HCT116 (cell line): ENCODE results near the gene IMMP2L. TPM values are rescaled to one million over a fixed set of nuclear protein-coding genes. Genes with fewer than 3 reads are reported as not detected.

ENCODE experiments used
- ATAC-seq: fragments of 200-7000 bp; cut with Tn5 transposase; 2 replicates; pipeline ENCODE4 v1.9.1; 2020; ENCODE audit warnings: mild to moderate bottlenecking, moderate library complexity
- BruUV-seq: library from RNA; stranded (reverse); fragments of 400-500 nt; replicated peaks from 2 replicates; lab custom pipeline; 2021; lab: Mats Ljungman, UMichigan
- CTCF ChIA-PET: fragments of 300-600 bp; sonication (Branson Sonifier 250); formaldehyde crosslinking; loops from one replicate; lab custom pipeline; 2021; ENCODE audit warnings: antibody characterized with exemption; lab: Charles Lee
- POLR2A ChIA-PET: fragments of 300-600, 350-600 bp; sonication (Branson Sonifier 250); formaldehyde crosslinking; loops from one replicate; lab custom pipeline; 2021; ENCODE audit warnings: antibody characterized with exemption; lab: Charles Lee
- RAD21 ChIA-PET, 2 experiments: fragments of 300-600 bp; sonication (Branson Sonifier 250); formaldehyde crosslinking; loops; one replicate each; lab custom pipeline; 2023; ENCODE audit warnings: low total read pairs in 2 of 2; ENCODE audit not compliant: uncharacterized antibody in 2 of 2, unreplicated experiment in 2 of 2, low non-redundant PET in 1 of 2; lab: Charles Lee
- DNase-seq: peaks from one replicate; pipeline ENCODE4 v3.0.0-alpha.2; 2010; ENCODE audit warnings: low read depth, low spot score
- H2AFZ ChIP-seq: fragments of 200-600 bp; shearing (Covaris generic), sonication (generic); 2 replicates; pipeline ENCODE4 v1.6.1; 2017; ENCODE audit warnings: low read depth, mixed run types, mixed read lengths, antibody characterized with exemption, low read length; ENCODE audit not compliant: poor library complexity, severe bottlenecking
- H3K27ac ChIP-seq: 2 replicates; pipeline ENCODE4 v1.5.1; 2012; ENCODE audit warnings: low read depth, low read length
- H3K27me3 ChIP-seq: fragments of 200-600 bp; sonication (generic); 2 replicates; pipeline ENCODE4 v1.6.1; 2016; ENCODE audit warnings: mixed run types, low read length, mixed read lengths; ENCODE audit not compliant: insufficient read depth
- H3K36me3 ChIP-seq, 2 experiments: fragments of 200-500 bp in 1 of 2; fragments of 200-600 bp in 1 of 2; sonication (Bioruptor generic) in 1 of 2; sonication (generic) in 1 of 2; 2 replicates each; pipeline versions ENCODE4 v1.5.1 to v1.6.1; 2014 to 2016; ENCODE audit warnings: low read length in 2 of 2, inconsistent platforms in 1 of 2, mixed read lengths in 1 of 2, mixed run types in 1 of 2; ENCODE audit not compliant: insufficient read depth in 2 of 2, control insufficient read depth in 1 of 2
- H3K4me1 ChIP-seq, 2 experiments: fragments of 200-600 bp in 1 of 2; sonication (generic) in 1 of 2; 2 replicates each; pipeline versions ENCODE4 v1.5.1 to v1.6.1; 2012 to 2017; ENCODE audit warnings: low read length in 2 of 2, inconsistent platforms in 1 of 2, mild to moderate bottlenecking in 1 of 2, mixed read lengths in 1 of 2, mixed run types in 1 of 2, moderate library complexity in 1 of 2; ENCODE audit not compliant: insufficient read depth in 2 of 2, control insufficient read depth in 1 of 2
- H3K4me2 ChIP-seq: fragments of 200-600 bp; sonication (generic); 2 replicates; pipeline ENCODE4 v1.6.1; 2017; ENCODE audit warnings: mixed run types, low read length, mixed read lengths
- H3K4me3 ChIP-seq, 2 experiments: fragments of 200-600 bp in 1 of 2; sonication (generic) in 1 of 2; replicated peaks in 1 of 2; 2 replicates each; pipeline ENCODE4 v1.5.1; 2011 to 2016; ENCODE audit warnings: low read length in 2 of 2, control low read depth in 1 of 2, low read depth in 1 of 2, mild to moderate bottlenecking in 1 of 2, mixed read lengths in 1 of 2, mixed run types in 1 of 2
- H3K79me2 ChIP-seq: fragments of 200-600 bp; sonication (generic); 2 replicates; pipeline ENCODE4 v1.6.1; 2017; ENCODE audit warnings: mild to moderate bottlenecking, mixed run types, low read length, moderate library complexity, mixed read lengths; ENCODE audit not compliant: insufficient read depth
- H3K9ac ChIP-seq: fragments of 200-600 bp; sonication (generic); 2 replicates; pipeline ENCODE4 v1.6.1; 2016; ENCODE audit warnings: low read length, mixed read lengths
- H3K9me2 ChIP-seq: fragments of 200-600 bp; sonication (generic), shearing (Covaris generic); 2 replicates; pipeline ENCODE4 v1.6.1; 2017; ENCODE audit warnings: mixed run types, mild to moderate bottlenecking, moderate library complexity; ENCODE audit not compliant: insufficient read depth
- H3K9me3 ChIP-seq, 2 experiments: fragments of 200-500 bp in 1 of 2; fragments of 200-600 bp in 1 of 2; sonication (Bioruptor generic) in 1 of 2; sonication (generic) in 1 of 2; 2 replicates each; pipeline ENCODE4 v1.6.1; 2014 to 2017; ENCODE audit warnings: low read length in 2 of 2, mixed read lengths in 2 of 2, inconsistent platforms in 1 of 2, low read depth in 1 of 2, mild to moderate bottlenecking in 1 of 2, mixed run types in 1 of 2, moderate library complexity in 1 of 2; ENCODE audit not compliant: control insufficient read depth in 1 of 2, insufficient read depth in 1 of 2
- H4K20me1 ChIP-seq: fragments of 200-600 bp; sonication (generic), shearing (Covaris generic); 2 replicates; pipeline ENCODE4 v1.6.1; 2017; ENCODE audit warnings: mixed run types, mild to moderate bottlenecking, moderate library complexity; ENCODE audit not compliant: insufficient read depth
- EGR1 ChIP-seq: IDR thresholded peaks from 2 replicates; pipeline ENCODE4 v1.6.1; 2012; ENCODE audit warnings: low read depth
- FOSL1 ChIP-seq: IDR thresholded peaks from 2 replicates; pipeline ENCODE4 v1.6.1; 2012; ENCODE audit warnings: low read depth
- SIN3A ChIP-seq: IDR thresholded peaks from 2 replicates; pipeline ENCODE4 v1.6.1; 2012; ENCODE audit warnings: low read depth
- ZNF274 ChIP-seq: fragments of 200-500 bp; sonication (Bioruptor generic); IDR thresholded peaks from 2 replicates; pipeline ENCODE4 v1.6.1; 2014; ENCODE audit warnings: mild to moderate bottlenecking, low read depth, low read length, inconsistent platforms
- intact Hi-C: fragments of 100-400 bp; cut with micrococcal nuclease; formaldehyde crosslinking; loops from 2 replicates; pipeline ENCODE4 v1.10.0; 2022
- total RNA-seq: library from RNA; stranded (reverse); gene quantifications from one replicate; pipeline ENCODE4 v1.2.1, GENCODE V29; 2021; ENCODE audit not compliant: unreplicated experiment
- TF ChIP-seq, protein P1 (sequence below): IDR thresholded peaks from 2 replicates; pipeline ENCODE4 v1.6.1; 2012; ENCODE audit warnings: low read depth
- TF ChIP-seq, protein P2 (sequence below), 3 experiments: fragments of 200-600 bp in 1 of 3; sonication (generic) in 1 of 3; IDR thresholded peaks in 2 of 3; conservative IDR thresholded peaks in 1 of 3; 2 replicates each; pipeline ENCODE4 v1.5.1; 2012 to 2017; ENCODE audit warnings: low read depth in 2 of 3, low read length in 2 of 3, antibody characterized with exemption in 1 of 3, borderline replicate concordance in 1 of 3, control low read depth in 1 of 3, mild to moderate bottlenecking in 1 of 3, mixed read lengths in 1 of 3, mixed run types in 1 of 3, moderate library complexity in 1 of 3; ENCODE audit not compliant: insufficient read depth in 1 of 3

The IMMP2L gene
- total RNA-seq, 1 experiment from 2014 or later: 21.1 TPM

DNA sequence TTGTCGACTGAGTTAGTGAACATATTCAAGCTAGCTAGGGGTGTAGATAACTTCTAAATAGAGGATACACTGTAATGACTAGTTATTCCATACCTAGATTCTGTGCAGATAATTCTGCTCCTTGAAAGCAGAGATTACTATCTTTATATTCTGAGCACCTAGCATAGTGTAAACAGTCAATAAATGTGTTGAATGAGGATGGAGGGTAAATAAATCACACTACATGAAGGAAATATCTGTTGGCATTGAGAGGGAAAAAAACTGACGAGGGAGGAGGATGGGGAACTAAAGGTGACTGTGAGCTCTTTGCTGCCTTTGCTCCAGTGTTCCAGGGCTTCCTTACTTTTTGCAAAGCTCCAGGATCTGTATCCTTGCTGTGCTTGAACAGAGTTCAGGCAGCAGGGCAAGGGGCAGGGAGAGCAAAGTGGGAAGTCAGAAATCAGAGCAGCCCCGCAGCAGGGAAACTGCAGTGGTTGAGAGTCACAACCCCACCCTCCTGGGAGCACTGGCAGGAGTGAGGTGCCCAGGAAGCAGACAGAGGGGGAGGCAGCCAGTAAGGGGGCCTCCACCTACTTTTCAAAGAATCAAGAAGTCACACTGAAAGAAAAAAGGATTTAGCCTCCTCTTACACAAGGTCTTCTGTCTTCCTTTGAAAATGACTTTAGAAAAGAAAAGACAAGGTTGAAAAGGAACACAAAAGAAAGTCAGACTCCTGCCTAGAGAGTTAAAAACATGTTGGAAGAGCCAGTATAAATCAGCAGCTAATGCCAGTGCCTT lies 543.1 kb downstream of the IMMP2L start:
- no peak overlapping the region for H3K9ac ChIP-seq

More for the DNA sequence above, 543.1 kb downstream of the IMMP2L start:
- TF ChIP-seq SIN3A (no peak), FOSL1 (no peak), EGR1 (no peak), ZNF274 (no peak)
- TF ChIP-seq, protein P1, sequence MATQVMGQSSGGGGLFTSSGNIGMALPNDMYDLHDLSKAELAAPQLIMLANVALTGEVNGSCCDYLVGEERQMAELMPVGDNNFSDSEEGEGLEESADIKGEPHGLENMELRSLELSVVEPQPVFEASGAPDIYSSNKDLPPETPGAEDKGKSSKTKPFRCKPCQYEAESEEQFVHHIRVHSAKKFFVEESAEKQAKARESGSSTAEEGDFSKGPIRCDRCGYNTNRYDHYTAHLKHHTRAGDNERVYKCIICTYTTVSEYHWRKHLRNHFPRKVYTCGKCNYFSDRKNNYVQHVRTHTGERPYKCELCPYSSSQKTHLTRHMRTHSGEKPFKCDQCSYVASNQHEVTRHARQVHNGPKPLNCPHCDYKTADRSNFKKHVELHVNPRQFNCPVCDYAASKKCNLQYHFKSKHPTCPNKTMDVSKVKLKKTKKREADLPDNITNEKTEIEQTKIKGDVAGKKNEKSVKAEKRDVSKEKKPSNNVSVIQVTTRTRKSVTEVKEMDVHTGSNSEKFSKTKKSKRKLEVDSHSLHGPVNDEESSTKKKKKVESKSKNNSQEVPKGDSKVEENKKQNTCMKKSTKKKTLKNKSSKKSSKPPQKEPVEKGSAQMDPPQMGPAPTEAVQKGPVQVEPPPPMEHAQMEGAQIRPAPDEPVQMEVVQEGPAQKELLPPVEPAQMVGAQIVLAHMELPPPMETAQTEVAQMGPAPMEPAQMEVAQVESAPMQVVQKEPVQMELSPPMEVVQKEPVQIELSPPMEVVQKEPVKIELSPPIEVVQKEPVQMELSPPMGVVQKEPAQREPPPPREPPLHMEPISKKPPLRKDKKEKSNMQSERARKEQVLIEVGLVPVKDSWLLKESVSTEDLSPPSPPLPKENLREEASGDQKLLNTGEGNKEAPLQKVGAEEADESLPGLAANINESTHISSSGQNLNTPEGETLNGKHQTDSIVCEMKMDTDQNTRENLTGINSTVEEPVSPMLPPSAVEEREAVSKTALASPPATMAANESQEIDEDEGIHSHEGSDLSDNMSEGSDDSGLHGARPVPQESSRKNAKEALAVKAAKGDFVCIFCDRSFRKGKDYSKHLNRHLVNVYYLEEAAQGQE: no peak
- TF ChIP-seq, protein P2, sequence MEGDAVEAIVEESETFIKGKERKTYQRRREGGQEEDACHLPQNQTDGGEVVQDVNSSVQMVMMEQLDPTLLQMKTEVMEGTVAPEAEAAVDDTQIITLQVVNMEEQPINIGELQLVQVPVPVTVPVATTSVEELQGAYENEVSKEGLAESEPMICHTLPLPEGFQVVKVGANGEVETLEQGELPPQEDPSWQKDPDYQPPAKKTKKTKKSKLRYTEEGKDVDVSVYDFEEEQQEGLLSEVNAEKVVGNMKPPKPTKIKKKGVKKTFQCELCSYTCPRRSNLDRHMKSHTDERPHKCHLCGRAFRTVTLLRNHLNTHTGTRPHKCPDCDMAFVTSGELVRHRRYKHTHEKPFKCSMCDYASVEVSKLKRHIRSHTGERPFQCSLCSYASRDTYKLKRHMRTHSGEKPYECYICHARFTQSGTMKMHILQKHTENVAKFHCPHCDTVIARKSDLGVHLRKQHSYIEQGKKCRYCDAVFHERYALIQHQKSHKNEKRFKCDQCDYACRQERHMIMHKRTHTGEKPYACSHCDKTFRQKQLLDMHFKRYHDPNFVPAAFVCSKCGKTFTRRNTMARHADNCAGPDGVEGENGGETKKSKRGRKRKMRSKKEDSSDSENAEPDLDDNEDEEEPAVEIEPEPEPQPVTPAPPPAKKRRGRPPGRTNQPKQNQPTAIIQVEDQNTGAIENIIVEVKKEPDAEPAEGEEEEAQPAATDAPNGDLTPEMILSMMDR (IDR thresholded peaks at IDR 0.05 in 2 of 3, conservative IDR thresholded peaks at IDR 0.05 in 1 of 3; ENCODE audit: borderline replicate concordance in 1 of 3, insufficient read depth in 1 of 3, low read depth in 2 of 3, low read length in 2 of 3): no peak
- ChIA-PET CTCF (no interaction called here), RAD21 (no interaction called here), POLR2A (no interaction called here)
- Histone ChIP-seq H3K4me3 (no peak overlapping the region), H3K79me2 (no peaks in the 10 kb centered on the region), H3K36me3 (no peaks in the 10 kb centered on the region), H3K4me2 (no peak overlapping the region), H3K27ac (no peak overlapping the region), H3K9me3 (no peaks in the 10 kb centered on the region), H2AFZ (no peak overlapping the region), H3K9me2 (no peaks in the 10 kb centered on the region), H4K20me1 (no peaks in the 10 kb centered on the region), H3K27me3 (no peaks in the 10 kb centered on the region), H3K4me1 (no peaks in the 10 kb centered on the region)
- intact Hi-C loops: no loop called here
- no peak for ATAC-seq
- no TSS peak for BruUV-seq
- no peak for DNase-seq
